Activated naive CD4-positive, alpha-beta T cell treated with anti-CD3 and anti-CD28 coated beads, Interleukin-2, amount 10 ng/mL, durations not matched to agents 7 days and 5 days (primary cell): Measurements from ENCODE around the gene CHD2.
A peak's percentile ranks its signal among the peaks of the same experiment; 100 is the strongest.

Experiments
- CTCF ChIA-PET: fragments of 350-600 bp; sonication (Branson Sonifier 250); formaldehyde crosslinking; loops from one replicate; lab custom pipeline; 2021; ENCODE audit warnings: antibody characterized with exemption; lab: Charles Lee
- DNase-seq: peaks from one replicate; pipeline ENCODE4 v3.0.0-alpha.2; 2020
- H3K27ac Mint-ChIP-seq: one replicate; pipeline ENCODE4 v1.8.0; 2021; ENCODE audit warnings: mild to moderate bottlenecking, moderate library complexity, mixed read lengths
- H3K27me3 Mint-ChIP-seq: one replicate; pipeline ENCODE4 v1.8.0; 2021; ENCODE audit warnings: mild to moderate bottlenecking, mixed read lengths
- H3K36me3 Mint-ChIP-seq: one replicate; pipeline ENCODE4 v1.8.0; 2021; ENCODE audit warnings: mixed read lengths
- H3K4me1 Mint-ChIP-seq: one replicate; pipeline ENCODE4 v1.8.0; 2021; ENCODE audit warnings: mixed read lengths
- H3K4me3 Mint-ChIP-seq: one replicate; pipeline ENCODE4 v1.8.0; 2021; ENCODE audit warnings: mild to moderate bottlenecking, moderate library complexity, mixed read lengths
- H3K9me3 Mint-ChIP-seq: one replicate; pipeline ENCODE4 v1.8.0; 2021; ENCODE audit warnings: mixed read lengths

Gene CHD2

GRCh38 chr15:92881211-92881754 lies 18.8 kb upstream of the CHD2 start:
- H3K27ac Mint-ChIP-seq = peak overlapping the region; percentile 99

GRCh38 chr15:92881802-92882696 lies 18.1 kb upstream of the CHD2 start:
- H3K27me3 Mint-ChIP-seq = peaks cover 12% of the 10 kb centered on the region
- H3K4me3 Mint-ChIP-seq = peak overlapping the region; percentile 90
- H3K9me3 Mint-ChIP-seq = no peaks in the 10 kb centered on the region
- H3K36me3 Mint-ChIP-seq = peaks cover 35% of the 10 kb centered on the region
- H3K27ac Mint-ChIP-seq = peak overlapping the region; percentile 99
- peak; percentile 98 for DNase-seq
- peaks cover 57% of the 10 kb centered on the region for H3K4me1 Mint-ChIP-seq
- CTCF ChIA-PET = interaction anchor here (0.5 to 6.0 kb wide), 16 partner anchors 21 to 85 kb away, joined by 3 to 45 read pairs (median 4); partner anchors contain the start of gene CHD2

More at GRCh38 chr15:92881211-92881754, 18.8 kb upstream of the CHD2 start:
- CTCF ChIA-PET = interaction anchor here (0.5 to 6.0 kb wide), 9 partner anchors 21 to 84 kb away, joined by 3 to 45 read pairs (median 5); partner anchors contain the start of gene CHD2
- peaks cover 51% of the 10 kb centered on the region for H3K4me1 Mint-ChIP-seq
- H3K9me3 Mint-ChIP-seq = no peaks in the 10 kb centered on the region
- DNase-seq = no peak
- H3K27me3 Mint-ChIP-seq = peaks cover 12% of the 10 kb centered on the region
- H3K4me3 Mint-ChIP-seq = peak overlapping the region; percentile 90
- H3K36me3 Mint-ChIP-seq = peaks cover 28% of the 10 kb centered on the region

GRCh38 chr15:92882697-92883162 lies 17.4 kb upstream of the CHD2 start:
- Mint-ChIP-seq H3K36me3 (peaks cover 40% of the 10 kb centered on the region), H3K4me1 (peaks cover 56% of the 10 kb centered on the region), H3K9me3 (no peaks in the 10 kb centered on the region), H3K27me3 (peaks cover 6% of the 10 kb centered on the region), H3K4me3 (peak overlapping the region; percentile 97), H3K27ac (peak overlapping the region; percentile 99)
- no peak for DNase-seq
- CTCF ChIA-PET = interaction anchor here (0.6 to 6.0 kb wide), 14 partner anchors 20 to 84 kb away, joined by 3 to 45 read pairs (median 5); partner anchors contain the start of gene CHD2

DNA sequence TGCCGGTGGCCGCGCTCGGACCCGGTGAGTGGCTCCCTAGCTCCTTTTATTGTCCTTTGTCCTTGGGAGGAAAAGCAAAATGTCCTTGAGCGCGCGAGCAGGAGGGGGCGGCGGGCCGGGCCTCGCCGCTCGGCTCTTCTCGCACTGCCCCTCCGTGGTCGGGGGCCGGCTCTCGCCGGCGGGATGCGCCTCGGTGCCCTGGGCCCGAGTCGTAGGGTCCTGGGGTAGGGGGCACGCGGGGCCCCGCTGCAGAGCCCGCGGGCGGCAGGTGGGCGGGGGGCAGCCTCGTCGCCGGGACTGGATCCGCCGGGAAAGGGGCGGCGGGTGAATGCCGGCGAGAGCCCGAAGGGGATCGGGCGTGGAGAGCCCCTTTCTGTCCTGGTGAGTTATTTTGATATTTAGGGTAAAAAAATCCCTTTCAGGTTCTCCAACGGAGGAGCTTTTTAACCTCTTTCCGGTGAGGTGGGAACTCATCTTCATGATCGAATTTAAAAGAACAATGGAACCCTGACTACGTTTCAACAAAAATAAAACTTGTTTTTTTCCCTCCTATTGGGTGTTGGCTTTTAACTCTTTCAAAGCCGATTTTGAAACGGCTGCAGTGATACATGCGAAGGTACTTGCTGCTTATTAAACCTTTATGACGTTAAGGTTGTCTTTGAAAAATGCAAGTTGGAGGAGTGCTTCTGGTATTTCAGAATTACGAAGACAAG lies 16.8 kb upstream of the CHD2 start:
- H3K4me1 Mint-ChIP-seq = peaks cover 56% of the 10 kb centered on the region

DNA sequence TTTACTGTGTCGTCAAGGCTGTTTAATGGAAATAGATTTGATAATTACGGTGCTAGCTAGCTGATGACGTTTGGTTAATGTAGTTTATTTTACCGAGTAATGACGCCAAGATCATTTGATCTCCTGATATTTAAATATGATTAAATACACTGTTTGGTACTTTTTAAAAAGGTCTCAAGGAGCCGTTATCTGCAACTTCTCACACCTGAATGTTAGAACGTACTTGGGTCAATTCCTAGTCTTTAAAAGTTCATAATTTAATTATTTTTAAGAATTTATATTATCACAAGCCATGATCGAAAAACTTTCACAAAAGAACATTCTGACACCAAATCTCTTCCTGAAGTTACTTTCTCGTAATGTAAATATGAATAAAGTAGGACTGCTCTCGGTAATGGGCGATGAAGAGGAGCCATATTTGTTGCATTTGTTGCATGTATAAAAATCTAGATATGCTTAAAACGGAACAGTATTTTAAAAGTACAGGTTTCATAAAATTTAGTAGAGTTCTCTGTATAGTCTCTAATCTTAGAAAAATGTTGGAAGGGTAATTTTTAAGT lies 16.2 kb upstream of the CHD2 start:
- peaks cover 6% of the 10 kb centered on the region for H3K27me3 Mint-ChIP-seq
- H3K27ac Mint-ChIP-seq = peak overlapping the region; percentile 99
- H3K9me3 Mint-ChIP-seq = no peaks in the 10 kb centered on the region
- CTCF ChIA-PET = interaction anchor here (0.6 to 6.0 kb wide), 4 partner anchors 19 to 1297 kb away, joined by 3 to 45 read pairs (median 32); partner anchors contain the start of gene CHD2
- peaks cover 54% of the 10 kb centered on the region for H3K4me1 Mint-ChIP-seq
- peak overlapping the region; percentile 97 for H3K4me3 Mint-ChIP-seq
- H3K36me3 Mint-ChIP-seq = peaks cover 46% of the 10 kb centered on the region
- no peak for DNase-seq

More for the DNA sequence above, 16.8 kb upstream of the CHD2 start:
- H3K4me3 Mint-ChIP-seq = peak overlapping the region; percentile 97
- peaks cover 6% of the 10 kb centered on the region for H3K27me3 Mint-ChIP-seq
- CTCF ChIA-PET = interaction anchor here (0.6 to 6.0 kb wide), 8 partner anchors 19 to 1298 kb away, joined by 3 to 45 read pairs (median 6); partner anchors contain the start of gene CHD2
- H3K27ac Mint-ChIP-seq = peak overlapping the region; percentile 99
- H3K36me3 Mint-ChIP-seq = peaks cover 43% of the 10 kb centered on the region
- H3K9me3 Mint-ChIP-seq = no peaks in the 10 kb centered on the region
- peak; percentile 53 for DNase-seq

DNA sequence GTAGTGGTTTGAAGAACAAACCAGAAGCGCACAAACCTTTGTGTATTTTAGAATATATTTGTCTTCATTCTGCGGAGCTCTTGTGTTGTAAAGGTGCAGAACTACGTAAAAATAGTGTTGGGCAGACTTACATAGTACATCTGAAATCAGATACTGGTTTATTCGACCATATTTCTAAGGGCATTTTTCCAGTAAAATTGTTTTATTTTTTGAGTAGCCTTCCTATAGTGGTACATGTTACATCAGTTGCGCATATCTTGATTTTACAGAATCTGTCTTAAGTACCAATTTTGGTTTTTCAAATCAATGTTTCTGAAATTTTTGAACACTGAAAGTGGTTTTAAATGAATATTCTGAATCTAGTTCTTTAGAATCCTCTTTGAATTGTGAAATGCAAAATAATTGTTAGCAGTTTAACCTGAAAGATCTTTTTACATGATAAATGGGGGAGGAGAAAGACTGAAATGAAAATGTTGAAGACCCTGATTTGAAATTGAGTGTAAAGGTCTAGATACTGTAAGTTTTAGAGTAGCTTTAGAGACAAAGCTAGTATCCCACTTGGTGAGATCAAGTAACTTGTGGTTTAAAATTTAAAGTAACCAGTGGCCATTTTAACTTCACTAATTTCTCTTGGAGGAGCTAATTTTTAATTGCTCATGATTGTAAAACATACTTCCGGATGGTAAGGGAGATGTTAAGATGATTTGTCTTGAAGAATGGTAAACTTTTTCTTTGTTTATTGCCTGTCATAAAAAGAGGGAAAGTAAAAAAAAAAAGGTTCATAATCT lies 15.5 kb upstream of the CHD2 start:
- CTCF ChIA-PET = interaction anchor here (0.6 to 6.0 kb wide), 4 partner anchors 18 to 1235 kb away, joined by 3 to 45 read pairs (median 8); partner anchors contain the start of gene CHD2
- DNase-seq = no peak
- peak overlapping the region; percentile 97 for H3K4me3 Mint-ChIP-seq
- H3K4me1 Mint-ChIP-seq = peaks cover 53% of the 10 kb centered on the region
- no peaks in the 10 kb centered on the region for H3K9me3 Mint-ChIP-seq
- peaks cover 6% of the 10 kb centered on the region for H3K27me3 Mint-ChIP-seq
- H3K36me3 Mint-ChIP-seq = peaks cover 50% of the 10 kb centered on the region
- peak overlapping the region; percentile 99 for H3K27ac Mint-ChIP-seq

DNA sequence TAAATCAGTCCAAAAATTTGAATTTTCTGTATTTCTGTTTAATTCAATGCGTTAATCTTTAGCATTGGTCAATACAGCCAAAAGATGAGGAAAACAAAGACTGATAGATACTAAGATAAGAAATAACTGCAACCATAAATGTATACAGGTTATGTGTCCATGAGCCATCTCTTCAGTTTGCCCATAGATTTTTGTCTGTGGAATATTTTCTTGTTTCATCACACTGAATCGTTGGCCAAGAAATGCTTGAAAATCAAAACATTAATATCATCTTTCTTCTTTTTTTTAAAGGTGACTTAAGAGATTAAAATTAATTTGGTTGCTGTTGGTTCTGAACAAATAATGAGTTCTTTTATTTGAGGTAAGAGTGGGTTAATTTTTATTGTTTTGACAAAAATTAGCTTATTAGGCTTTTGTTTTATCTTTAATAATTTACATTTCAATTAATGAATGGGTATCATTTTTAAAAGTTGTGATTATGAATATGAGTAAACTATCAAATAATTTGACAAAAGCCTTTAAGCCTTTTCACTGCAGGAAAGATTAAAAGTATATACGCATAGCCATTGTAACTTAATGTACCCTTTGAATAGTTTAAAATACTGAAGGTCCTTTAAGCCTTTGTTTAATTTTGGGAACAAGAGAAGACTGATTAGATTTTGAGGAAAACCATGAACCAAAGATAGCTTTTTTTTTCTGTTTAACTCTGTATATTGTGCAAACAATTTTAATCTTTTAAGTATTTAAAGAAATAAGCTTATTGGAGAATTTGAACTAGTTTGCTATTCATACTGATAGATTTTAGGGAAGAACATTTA lies 14.7 kb upstream of the CHD2 start:
- peak overlapping the region; percentile 97 for H3K4me3 Mint-ChIP-seq
- no peaks in the 10 kb centered on the region for H3K9me3 Mint-ChIP-seq
- H3K27ac Mint-ChIP-seq = peak overlapping the region; percentile 99
- H3K36me3 Mint-ChIP-seq = peaks cover 56% of the 10 kb centered on the region
- CTCF ChIA-PET = interaction anchor here (0.6 to 6.0 kb wide), 7 partner anchors 17 to 1235 kb away, joined by 3 to 45 read pairs (median 4); partner anchors contain the start of gene CHD2
- H3K4me1 Mint-ChIP-seq = peaks cover 51% of the 10 kb centered on the region
- DNase-seq = no peak
- H3K27me3 Mint-ChIP-seq = peaks cover 6% of the 10 kb centered on the region

DNA sequence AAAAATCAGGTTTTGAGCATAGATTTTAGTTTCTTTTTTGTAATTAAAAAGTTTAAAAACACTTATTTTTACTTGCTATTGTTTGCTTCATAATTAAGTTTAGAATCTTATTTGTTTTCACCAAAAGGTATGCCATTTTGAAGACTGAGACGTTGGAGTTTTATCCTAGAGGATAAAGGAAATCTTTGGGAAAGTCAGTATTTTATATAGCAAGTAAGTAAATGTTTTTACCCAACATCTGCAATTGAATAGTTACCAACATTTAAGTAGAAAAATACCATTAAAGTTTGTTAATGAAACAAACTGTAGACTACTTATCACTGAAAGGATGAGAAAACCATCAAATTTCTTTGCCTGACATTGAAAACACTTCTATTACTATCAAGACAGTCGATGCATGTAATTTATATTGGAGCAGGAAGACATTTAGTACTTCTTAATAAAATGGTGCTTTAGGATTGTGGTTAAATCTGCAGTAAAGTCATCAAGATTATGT lies 14.0 kb upstream of the CHD2 start:
- CTCF ChIA-PET = interaction anchor here (0.7 to 6.0 kb wide), 5 partner anchors 17 to 76 kb away, joined by 3 to 45 read pairs (median 4); partner anchors contain the start of gene CHD2
- no peak for DNase-seq
- H3K9me3 Mint-ChIP-seq = no peaks in the 10 kb centered on the region
- H3K4me3 Mint-ChIP-seq = peak overlapping the region; percentile 97
- H3K36me3 Mint-ChIP-seq = peaks cover 63% of the 10 kb centered on the region
- H3K27ac Mint-ChIP-seq = peak overlapping the region; percentile 99
- peaks cover 6% of the 10 kb centered on the region for H3K27me3 Mint-ChIP-seq
- H3K4me1 Mint-ChIP-seq = peaks cover 51% of the 10 kb centered on the region

DNA sequence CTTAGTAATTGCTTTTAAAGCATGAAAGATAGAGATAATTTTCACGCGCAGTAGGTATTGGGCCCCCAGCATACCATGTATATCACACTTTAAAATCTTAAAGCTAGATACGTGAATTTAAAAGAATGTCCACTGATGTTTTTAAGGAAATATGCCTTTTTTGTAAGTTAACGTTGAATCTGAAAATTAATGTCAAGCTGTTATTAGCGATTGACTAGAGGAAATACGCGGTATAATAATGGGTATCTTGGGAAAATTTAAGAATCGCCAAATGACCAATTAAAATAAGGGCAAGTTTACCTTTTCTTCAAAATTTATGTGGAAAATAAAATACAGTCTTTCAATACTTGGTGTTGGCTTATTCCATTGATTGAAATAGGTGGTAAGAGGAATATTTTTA lies 13.3 kb upstream of the CHD2 start:
- Mint-ChIP-seq H3K9me3 (no peaks in the 10 kb centered on the region), H3K27ac (peak overlapping the region; percentile 99), H3K36me3 (peaks cover 68% of the 10 kb centered on the region), H3K27me3 (peaks cover 6% of the 10 kb centered on the region), H3K4me3 (peak overlapping the region; percentile 97), H3K4me1 (peaks cover 51% of the 10 kb centered on the region)
- CTCF ChIA-PET = interaction anchor here (6.0 kb wide), 1 partner anchor 16 kb away, joined by 45 read pairs; the partner anchor contains the start of gene CHD2
- DNase-seq = no peak

GRCh38 chr15:92887869-92888268 lies 12.3 kb upstream of the CHD2 start:
- peak overlapping the region; percentile 62 for H3K4me3 Mint-ChIP-seq
- no peaks in the 10 kb centered on the region for H3K27me3 Mint-ChIP-seq
- H3K36me3 Mint-ChIP-seq = peaks cover 74% of the 10 kb centered on the region
- CTCF ChIA-PET = interaction anchor here (1.0 to 1.5 kb wide), 2 partner anchors 13 to 16 kb away, joined by 4 to 10 read pairs; partner anchors contain the start of gene CHD2
- peak overlapping the region; percentile 80 for H3K27ac Mint-ChIP-seq
- peaks cover 55% of the 10 kb centered on the region for H3K4me1 Mint-ChIP-seq
- no peaks in the 10 kb centered on the region for H3K9me3 Mint-ChIP-seq
- no peak for DNase-seq

DNA sequence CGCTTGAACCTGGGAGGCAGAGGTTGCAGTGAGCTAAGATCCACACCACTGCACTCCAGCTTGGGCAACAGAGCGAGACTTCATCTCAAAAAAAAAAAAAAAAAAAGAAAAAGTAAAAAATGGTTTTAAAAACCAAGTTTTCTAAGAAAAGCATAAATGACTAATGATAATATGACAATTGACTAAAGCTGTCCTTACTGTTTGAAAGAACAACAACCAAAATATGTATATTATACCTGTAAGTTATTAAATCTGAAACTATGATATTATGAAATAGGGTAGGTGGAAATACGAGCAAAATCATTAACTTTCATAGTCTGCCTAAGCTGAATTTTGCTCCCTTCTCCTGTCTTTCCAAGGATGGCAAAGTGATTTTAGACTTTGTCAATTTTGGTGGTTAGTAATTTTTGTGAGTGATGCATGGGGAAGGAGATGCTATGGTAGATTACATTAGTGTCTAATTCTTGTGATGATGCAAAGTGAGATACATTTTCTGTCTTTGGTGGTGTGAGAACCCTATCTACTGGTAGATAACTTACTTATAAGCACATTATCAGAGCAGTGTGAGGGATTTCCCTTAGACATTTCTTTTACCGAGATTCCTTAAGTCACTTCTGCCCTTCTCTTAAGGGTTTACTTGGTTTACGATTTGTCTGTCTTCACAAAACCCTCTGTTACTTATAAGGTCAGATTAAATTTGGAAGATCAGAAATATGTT lies 10.6 kb upstream of the CHD2 start:
- peak overlapping the region; percentile 16 for H3K27ac Mint-ChIP-seq
- H3K9me3 Mint-ChIP-seq = no peaks in the 10 kb centered on the region
- H3K36me3 Mint-ChIP-seq = peaks cover 75% of the 10 kb centered on the region
- H3K4me1 Mint-ChIP-seq = peaks cover 71% of the 10 kb centered on the region
- peak overlapping the region; percentile 39 for H3K4me3 Mint-ChIP-seq
- CTCF ChIA-PET = interaction anchor here (0.7 to 1.5 kb wide), 4 partner anchors 9 to 80 kb away, joined by 3 to 10 read pairs (median 4); partner anchors contain the start of gene CHD2
- H3K27me3 Mint-ChIP-seq = no peaks in the 10 kb centered on the region
- no peak for DNase-seq
